ENCODE results near the gene UGGT2.
"Not testable (repeated sequence)": the region's sequence is repeated elsewhere in the genome, so short reads cannot be mapped to it uniquely, and the experiment has no call there.

UGGT2 gene

DNA sequence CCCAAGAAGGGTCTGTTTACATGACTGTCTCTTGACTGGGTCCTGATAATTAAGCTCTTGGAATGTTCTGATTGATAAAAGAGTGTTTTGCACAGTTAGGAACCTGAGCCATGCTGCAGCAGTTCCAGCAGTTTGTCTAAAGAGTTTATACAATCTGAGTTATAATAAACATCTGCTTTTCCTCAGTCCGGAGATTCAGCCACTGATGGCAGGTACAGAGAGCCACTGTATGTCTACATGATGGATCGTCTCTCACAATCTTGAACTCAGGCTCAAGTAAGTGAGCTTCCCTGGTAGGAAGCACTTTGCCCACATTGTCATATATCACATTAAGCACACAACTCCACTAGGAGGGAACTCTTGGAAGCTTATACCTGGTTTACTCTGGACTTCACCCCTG is 84.3 kb downstream of the UGGT2 start:
- no peak for DNase-seq (ENCODE audit: low spot score)

DNA sequence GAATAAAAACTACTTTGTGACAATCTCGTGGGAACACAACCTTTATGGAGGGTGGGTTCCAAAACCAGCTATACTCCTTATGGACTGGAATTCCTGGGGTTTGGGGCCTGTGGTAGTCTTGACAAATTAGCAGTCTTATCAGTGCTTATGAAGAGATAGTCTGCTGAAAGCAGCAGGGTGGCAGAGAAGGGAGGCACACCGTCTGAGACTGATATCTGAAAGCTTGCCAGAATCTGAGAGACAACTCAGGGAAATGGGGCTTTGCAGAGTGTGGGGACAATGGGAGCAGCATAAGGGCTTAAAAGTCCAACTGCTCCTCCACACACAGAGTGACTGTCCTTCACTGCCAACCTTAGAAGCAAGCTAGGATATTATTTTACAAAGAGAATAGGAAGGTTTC is 95.9 kb downstream of the UGGT2 start:
- DNase-seq (ENCODE audit: low spot score) = no peak

DNA sequence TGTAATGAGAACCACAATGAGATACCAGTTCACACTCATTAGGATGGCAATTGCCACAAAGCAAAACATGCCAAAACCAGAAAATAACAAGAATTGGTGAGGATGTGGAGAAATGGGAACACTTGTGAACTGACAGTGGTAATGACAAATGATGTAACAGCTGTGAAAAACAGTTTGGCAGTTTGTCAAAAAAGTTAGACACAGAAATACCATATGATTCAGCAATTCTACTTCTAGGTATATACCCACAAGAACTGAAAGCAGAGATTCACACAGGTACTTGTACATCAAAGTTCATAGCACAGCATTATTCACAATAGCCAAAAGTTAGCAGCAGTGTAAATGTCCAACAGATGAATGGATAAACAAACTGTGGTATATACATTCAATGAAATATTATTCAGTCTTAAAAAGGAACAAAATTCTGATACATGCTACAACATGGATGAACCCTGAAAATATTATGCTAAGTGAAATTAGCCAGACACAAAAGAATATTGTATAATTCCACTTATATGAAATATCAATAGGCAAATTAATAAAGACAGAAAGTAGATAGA is 96.5 kb downstream of the UGGT2 start:
- no peak for DNase-seq (ENCODE audit: low spot score)

DNA sequence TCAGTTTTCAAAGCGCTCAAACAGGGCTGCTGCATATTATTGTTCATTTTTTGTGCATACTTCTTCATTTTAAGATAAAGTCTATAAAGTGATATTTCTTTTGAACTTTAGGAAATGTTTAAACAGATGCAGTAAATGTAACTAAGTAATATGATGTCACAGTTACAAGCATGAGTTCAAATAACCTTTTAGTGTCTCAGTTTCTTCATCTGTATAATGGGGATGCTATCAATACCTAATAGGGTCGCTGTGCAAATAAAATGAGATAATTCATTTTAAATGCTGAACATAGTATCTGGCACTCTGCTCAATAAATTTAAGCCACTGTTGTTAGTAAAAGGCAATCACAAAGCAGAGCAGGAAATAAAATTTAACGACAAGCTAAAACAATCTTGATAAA is 97.5 kb downstream of the UGGT2 start:
- no peak for DNase-seq (ENCODE audit: low spot score)

DNA sequence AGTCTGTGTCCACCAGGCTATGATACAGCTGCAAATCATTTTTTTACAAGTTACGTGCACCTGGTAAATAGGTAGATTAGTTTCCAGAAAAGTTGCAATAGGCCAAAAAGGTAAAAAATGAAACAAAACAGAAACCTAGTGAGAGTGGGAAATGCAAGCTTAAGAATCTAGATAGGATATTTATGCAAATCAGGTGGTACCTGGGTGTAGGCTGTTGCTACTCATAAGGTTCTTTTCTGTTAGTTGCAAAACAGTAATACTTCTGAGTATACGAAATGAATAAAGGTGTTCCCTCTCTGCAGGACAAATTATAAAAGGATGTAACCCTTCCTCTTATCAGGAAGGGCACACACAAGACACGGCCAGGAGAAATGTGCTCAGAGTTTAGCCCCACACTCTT is 97.9 kb downstream of the UGGT2 start:
- no peak for DNase-seq (ENCODE audit: low spot score)

DNA sequence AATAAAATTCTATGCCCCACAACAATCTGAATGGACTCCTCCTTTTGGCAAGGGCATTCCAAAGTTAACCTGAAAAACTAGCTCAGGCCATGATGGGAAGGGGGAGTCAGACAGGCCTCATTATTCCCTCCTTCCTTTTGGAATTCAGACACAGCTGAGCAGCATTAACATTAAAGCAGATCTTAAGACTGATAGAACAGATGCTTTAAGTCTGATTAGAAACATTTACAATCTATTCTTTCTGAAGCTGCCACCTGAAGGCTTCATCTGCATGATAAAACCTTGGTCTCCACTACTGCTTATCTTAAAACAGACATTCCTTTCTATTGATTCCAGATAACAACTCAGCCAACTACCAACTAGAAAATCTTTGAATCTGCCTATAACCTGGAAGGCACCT is 98.9 kb downstream of the UGGT2 start:
- no peak for DNase-seq (ENCODE audit: low spot score)

DNA sequence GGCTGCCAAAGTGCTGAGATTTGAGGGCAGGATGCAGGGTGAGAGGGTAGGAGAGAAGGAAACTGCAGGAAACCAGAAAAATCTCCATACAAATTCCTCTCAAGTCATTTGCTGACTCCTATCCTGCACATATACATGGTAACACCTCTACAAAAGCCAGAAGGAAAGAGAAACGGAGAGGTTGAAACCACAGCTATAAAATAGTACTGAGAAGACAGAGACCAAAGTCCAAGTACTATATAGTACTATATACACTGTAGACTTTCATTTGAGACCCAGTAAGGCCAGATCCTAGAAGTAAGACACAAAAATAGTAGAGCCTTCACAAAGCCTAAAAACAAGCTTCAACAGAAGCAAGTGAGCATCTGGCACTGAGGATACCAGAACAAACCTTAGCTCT is 103.1 kb downstream of the UGGT2 start:
- no peak for DNase-seq (ENCODE audit: low spot score)

DNA sequence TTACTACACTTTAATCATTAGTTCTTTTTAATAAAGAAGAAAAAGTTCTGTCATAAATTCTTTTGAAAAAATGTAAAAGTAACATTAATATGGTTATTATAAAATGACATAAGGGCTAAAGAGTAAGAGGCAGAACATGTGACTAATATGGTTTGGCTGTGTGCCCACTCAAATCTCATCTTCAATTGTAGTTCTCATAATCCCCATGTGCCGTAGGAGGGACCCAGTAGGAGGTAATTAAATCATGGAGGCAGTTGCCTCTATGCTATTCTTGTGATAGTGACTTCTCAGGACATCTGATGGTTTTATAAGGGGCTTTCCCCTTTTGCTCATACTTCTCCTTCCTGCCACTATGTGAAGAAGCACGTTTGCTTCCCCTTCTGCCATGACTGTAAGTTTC is 104.5 kb downstream of the UGGT2 start:
- no peak for DNase-seq (ENCODE audit: low spot score)

DNA sequence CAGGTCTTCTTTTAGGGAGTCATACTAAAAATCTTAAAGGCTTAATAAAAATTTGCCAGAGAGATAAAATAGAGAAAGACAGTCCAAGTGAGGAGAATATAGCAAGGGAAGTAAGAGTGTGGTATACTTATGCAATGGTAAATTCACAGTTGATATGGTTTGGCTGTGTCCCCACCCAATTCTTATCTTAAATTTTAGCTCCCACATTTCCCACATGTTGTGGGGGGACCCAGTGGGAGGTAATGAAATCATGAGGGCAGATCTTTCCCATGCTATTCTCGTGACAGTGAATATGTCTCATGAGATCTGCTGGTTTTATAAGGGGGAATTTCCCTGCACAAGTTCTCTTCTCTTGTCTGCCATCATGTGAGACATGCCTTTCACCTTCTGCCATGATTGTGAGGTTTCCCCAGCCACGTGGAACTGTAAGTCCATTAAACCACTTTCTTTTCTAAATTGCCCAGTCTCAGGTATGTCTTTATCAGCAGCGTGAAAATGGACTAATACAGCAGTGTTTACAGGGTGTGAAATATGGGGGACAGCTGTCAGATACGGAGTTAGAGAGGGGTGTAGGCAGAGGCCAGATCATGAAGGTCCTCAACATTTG is 115.4 kb downstream of the UGGT2 start:
- DNase-seq (ENCODE audit: low spot score) = no peak

DNA sequence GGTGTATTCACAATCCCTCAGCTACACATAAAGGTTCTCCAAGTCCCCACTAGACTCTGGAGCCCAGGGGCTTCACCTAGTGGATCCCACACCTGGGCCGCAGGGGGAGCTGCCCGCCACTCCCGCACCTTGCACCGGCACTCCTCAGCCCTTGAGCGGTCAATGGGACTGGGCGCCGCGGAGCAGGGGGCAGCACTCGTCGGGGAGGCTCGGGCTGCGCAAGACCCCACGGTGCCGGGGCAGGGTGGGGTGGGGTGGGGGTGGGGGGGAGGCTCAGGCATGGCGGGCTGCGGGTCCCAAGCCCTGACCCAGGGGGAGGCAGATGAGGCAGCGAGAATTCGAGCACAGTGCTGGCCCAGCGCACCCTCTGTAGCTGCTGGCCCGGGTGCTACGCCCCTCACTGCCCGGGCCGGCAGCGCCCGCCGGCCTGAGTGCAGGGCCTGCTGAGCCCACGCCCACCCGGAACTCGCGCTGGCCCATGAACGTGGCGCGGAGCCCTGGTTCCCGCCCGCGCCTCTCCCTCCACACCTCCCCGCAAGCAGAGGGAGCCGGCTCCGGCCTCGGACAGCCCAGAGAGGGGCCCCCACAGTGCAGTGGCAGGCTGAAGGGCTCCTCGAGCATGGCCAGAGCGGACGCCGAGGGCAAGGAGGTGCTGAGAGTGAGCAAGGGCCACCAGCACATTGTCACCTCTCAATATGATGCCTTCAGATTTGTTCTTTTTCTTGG is 121.7 kb downstream of the UGGT2 start:
- DNase-seq (ENCODE audit: low spot score) = no peak

DNA sequence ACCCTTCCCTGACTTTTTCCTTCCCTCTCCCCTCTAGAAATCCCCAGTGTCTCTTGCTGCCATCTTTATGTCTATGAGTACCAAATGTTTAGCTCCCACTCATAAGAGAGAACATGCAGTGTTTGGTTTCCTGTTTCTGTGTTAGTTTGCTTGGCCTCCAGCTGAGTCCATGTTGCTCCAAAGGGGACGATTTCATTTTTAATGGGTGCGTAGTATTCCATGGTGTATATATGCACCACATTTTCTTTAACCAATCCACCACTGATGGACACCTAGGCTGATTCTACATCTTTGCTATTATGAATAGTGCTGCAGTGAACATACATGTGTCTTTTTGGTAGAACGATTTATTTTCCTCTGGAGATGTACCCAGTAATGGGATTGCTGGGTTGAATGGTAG is 123.8 kb downstream of the UGGT2 start:
- DNase-seq (ENCODE audit: low spot score) = no peak

DNA sequence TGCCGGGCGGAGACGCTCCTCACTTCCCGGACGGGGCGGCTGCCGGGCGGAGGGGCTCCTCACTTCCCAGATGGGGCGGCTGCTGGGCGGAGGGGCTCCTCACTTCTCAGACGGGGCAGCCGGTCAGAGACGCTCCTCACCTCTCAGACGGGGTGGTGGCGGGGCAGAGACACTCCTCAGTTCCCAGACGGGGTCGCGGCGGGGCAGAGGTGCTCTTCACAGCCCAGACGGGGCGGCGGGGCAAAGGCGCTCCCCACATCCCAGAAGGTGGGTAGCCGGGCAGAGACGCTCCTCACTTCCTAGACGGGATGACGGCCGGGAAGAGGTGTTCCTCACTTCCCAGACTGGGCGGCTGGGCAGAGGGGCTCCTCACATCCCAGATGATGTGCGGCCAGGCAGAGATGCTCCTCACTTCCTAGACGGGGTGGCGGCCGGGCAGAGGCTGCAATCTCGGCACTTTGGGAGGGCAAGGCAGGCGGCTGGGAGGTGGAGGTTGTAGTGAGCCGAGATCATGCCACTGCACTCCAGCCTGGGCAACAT is 124.8 kb downstream of the UGGT2 start:
- DNase-seq (ENCODE audit: low spot score) = not testable (repeated sequence)

DNA sequence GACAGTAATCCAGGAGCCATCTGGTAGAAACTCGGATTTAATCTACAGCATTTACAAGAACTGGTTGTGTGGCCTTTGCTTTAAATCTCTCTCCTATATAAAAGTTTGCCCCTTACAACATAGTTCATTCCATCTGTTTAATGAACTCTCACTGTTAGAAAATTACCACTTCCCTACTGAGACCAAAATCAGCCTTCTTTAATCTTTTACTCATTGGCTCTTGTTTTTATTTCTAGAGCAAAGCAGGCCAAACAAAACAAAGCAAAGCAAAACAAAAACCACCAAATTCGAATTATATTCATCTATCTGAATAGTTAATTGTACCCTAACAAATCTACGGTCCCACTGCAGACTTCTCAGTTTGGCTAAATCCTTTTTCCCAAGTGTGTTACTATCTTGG is 127.0 kb downstream of the UGGT2 start:
- no peak for DNase-seq (ENCODE audit: low spot score)

DNA sequence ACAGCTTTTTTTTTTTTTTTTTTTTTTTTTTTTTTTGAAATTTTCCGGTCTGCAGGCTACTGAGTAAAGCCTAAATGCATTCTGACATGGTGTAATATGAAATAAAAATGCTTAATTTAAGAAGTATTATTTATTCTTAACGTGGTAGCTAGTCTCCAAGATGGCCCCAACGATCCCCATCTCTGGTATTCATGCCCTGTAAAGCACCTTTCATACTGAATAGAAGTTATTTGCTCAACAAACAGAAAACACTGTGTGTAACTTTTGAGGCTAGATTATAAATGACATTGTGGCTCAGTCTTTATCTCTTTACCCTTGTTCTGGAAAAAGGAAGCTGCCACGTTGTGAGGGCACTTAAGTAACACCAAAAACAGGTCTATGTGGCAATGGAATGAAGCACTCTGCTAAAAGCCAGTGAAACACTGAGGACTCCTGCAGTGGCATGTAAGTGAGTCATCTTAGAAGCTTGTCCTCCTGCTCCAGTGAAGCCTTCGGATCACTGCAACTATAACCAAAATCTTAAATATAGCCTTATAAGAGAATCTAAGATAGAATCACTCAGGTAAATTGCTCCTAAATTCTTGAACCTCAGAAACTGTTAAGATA is 128.7 kb downstream of the UGGT2 start:
- DNase-seq (ENCODE audit: low spot score) = no peak

DNA sequence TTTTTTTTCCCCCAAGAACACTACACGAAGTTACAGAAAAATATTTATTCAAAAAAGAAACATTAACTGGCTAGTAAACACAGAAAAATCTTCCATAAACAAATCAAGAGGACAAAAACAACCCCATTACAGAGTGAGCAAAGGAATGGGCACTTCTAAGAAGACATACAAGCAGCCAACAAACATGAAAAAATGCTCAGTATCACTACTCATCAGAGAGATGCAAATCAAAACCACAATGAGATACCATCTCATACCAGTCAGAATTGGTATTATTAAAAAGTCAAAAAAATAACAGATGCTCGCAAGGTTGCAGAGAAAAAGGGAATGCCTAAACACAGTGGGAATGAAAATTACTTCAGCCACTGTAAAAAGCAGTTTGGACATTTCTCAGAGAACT is 131.7 kb downstream of the UGGT2 start:
- DNase-seq (ENCODE audit: low spot score) = no peak

DNA sequence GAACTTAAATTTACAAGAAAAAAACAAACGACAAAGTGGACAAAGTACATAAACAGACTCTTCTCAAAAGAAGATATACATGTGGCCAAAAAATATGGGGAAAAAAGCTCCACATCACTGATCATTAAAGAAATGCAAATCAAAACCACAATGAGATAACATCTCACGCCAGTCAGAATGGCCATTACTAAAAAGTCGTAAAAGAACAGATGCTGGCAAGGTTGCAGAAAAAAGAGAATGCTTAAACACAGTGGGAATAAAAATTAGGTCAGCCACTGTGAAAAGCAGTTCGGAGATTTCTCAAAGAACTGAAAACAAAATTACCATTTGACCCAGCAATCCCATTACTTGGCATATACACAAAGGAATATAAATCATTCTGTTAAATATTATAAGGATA is 132.7 kb downstream of the UGGT2 start:
- no peak for DNase-seq (ENCODE audit: low spot score)

DNA sequence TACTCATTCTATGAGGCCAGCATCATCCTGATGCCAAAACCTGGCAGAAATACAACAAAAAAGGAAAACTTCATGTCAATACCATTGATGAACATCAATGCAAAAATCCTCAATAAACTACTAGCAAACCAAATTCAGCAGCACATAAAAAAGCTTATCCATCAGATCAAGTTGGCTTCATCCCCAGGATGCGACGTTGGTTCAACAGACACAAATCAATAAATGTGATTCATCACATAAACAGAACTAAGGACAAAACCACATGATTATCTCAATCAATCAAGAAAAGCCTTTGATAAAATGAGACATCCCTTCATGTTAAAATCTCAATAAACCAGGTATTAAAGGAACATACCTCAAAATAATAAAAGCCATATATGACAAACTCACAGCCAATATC is 134.3 kb downstream of the UGGT2 start:
- DNase-seq (ENCODE audit: low spot score) = no peak

DNA sequence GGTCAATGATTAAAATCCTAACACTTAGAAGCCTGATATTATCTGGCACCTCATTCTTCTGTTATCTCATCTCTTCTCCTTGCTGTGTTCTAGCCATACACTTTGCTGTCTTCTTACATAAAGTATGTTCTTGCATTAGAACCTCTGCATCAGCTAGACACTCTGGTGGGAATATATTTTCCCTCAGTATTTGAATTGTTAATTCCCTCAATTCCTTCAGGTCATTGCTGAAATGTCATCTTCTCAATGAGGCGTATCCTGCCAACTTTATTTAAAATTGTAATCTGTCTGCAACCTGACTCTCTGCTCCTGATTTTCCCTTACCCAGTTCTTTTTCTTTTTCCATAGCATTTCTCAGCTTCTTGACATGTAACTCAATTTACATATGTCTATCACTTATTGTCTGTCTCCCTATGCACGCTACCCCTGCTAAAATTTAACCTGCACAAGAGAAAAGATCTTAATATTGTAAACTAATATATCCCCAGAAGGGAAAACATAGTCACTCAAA is 138.2 kb downstream of the UGGT2 start:
- no peak for DNase-seq (ENCODE audit: low spot score)

DNA sequence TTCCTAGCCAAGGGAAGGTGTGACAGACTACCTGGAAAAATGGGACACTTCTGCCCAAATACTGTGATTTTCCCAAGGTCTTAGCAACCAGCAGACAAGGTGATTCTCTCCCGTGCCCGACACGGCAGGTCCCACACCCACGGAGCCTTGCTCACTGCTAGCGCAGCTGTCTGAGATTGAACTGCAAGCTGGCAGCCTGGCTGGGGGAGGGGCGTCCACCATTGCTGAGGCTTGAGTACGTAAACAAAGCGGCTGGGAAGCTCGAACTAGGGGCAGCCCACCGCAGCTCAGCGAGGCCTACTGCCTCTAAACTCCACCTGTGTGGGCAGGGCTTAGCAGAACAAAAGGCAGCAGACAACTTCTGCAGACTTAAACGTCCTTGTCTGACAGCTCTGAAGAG is 146.2 kb downstream of the UGGT2 start:
- DNase-seq (ENCODE audit: low spot score) = no peak

DNA sequence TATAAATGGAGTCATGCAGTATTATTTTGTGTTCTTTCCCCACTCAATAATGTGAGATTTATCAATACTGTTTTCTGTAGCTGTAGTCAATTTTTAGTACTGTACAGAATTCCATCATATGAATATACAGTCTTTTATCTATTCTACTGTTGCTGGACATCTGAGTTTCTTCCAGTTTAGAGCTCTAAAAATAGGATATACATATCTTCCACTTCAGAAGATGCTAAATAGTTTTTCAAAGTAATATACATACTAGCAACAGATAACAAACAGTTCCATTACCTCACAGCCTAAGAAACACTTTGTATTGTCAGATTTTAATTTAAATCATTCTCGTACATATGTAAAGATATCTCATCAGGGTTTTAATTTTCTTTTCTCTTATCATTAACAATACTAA is 149.6 kb downstream of the UGGT2 start:
- DNase-seq (ENCODE audit: low spot score) = no peak

DNA sequence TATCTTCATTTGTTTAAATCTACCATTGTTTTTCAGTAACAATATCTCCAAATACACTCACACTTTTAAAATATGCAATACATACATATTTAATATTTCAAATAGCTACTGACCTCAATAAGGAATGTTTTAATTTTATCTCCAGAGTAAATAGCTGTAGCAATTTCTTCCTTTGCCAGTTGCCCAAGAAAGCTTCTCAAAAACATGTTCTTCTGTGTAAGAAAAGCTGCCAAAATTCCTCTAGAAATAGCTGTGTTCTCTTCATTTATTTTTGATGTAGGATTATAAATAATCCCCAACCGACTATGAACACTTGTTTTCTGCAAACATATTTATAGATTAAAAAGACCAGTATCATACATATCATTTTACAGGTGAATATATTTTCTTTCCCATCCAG is 150.5 kb downstream of the UGGT2 start:
- DNase-seq (ENCODE audit: low spot score) = no peak

DNA sequence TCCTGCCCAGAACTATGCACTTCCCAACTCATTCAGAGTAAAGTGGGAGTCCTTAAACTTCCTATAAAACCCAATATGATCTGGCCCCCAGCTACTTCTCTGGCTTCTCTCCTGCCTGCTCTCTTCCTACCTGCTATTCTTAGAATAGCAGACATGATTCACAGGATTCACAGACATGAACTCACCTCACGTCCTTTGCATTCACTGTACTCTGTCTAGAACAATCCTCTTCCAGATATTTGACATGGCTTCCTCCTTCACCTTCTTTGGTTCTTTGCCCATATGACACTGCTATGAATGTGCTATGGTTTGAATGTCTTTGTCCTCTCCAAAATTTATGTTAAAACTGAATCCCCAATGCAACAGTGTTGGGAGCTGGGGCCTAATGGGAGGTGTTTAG is 154.9 kb downstream of the UGGT2 start:
- no peak for DNase-seq (ENCODE audit: low spot score)

DNA sequence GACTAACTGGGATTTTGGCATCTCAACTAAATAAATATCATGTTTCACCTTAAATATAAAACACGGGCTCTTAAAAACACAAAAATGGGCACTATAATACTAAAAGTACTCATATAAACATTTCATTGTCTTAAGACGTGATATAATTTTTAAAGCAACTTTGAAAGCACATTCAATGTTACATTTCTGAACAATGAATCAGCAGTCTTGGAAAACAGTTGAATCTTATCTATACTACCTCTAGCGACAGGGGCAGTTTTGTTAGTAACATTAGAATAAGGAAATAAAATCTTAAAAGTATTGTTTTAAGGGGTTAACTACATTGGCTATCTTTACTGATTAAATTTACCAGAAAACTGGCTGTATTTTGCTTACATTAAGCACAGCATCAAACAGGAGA is 156.9 kb downstream of the UGGT2 start:
- no peak for DNase-seq (ENCODE audit: low spot score)

Measured in globus pallidus (tissue), 1 donor.